ENCODE measurements around the gene MINK1. TPM values are rescaled to one million over a fixed set of nuclear protein-coding genes. Genes with fewer than 3 reads are reported as not detected.

MINK1 gene
- total RNA-seq, 4 donors from 2014 or later: 29.3 to 48.6 (median 46.4) TPM

GRCh38 chr17:4881761-4882555, 48.8 kb downstream of the MINK1 start:
- TF ChIP-seq, protein P1, sequence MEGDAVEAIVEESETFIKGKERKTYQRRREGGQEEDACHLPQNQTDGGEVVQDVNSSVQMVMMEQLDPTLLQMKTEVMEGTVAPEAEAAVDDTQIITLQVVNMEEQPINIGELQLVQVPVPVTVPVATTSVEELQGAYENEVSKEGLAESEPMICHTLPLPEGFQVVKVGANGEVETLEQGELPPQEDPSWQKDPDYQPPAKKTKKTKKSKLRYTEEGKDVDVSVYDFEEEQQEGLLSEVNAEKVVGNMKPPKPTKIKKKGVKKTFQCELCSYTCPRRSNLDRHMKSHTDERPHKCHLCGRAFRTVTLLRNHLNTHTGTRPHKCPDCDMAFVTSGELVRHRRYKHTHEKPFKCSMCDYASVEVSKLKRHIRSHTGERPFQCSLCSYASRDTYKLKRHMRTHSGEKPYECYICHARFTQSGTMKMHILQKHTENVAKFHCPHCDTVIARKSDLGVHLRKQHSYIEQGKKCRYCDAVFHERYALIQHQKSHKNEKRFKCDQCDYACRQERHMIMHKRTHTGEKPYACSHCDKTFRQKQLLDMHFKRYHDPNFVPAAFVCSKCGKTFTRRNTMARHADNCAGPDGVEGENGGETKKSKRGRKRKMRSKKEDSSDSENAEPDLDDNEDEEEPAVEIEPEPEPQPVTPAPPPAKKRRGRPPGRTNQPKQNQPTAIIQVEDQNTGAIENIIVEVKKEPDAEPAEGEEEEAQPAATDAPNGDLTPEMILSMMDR (IDR thresholded peaks at IDR 0.05): peak in 3 of 4 experiments; percentile 61 to 83 (median 64)
- TF ChIP-seq EP300 (IDR thresholded peaks at IDR 0.05): no peak
- Histone ChIP-seq H3K27me3 (no peaks in the 10 kb centered on the region), H3K36me3 (peaks cover 0 to 74% of the 10 kb centered on the region in 2 donors), H3K4me1 (peaks cover 0 to 9% (median 3%) of the 10 kb centered on the region in 3 donors), H3K9me3 (no peaks in the 10 kb centered on the region), H3K4me3 (no peak overlapping the region), H3K27ac (no peak overlapping the region)
- ATAC-seq: peak; percentile 63
- 20 to 58% methylated on average over 5 to 7 of the region's 9 CpGs for WGBS, 2 donors (ENCODE audit: low coverage in 1 of 2)

GRCh38 chr17:4884489-4884888, 51.3 kb downstream of the MINK1 start:
- no peak for ATAC-seq
- peaks cover 0 to 83% of the 10 kb centered on the region in 2 donors for H3K36me3 ChIP-seq
- H3K9me3 ChIP-seq: no peaks in the 10 kb centered on the region
- TF ChIP-seq, protein P1 (IDR thresholded peaks at IDR 0.05): no peak
- no peak for TF ChIP-seq POLR2A (IDR thresholded peaks at IDR 0.05)
- no peak for TF ChIP-seq EP300 (IDR thresholded peaks at IDR 0.05)
- WGBS, 2 donors (ENCODE audit: low coverage in 1 of 2): no CpG with 5 or more reads among the region's 4 CpGs
- H3K27ac ChIP-seq: no peak overlapping the region
- no peak overlapping the region for H3K4me3 ChIP-seq
- no peaks in the 10 kb centered on the region for H3K27me3 ChIP-seq
- peaks cover 0 to 9% (median 3%) of the 10 kb centered on the region in 3 donors for H3K4me1 ChIP-seq

- 89 to 100% methylated on average over 2 to 3 of the region's 12 CpGs for WGBS, 2 donors (ENCODE audit: low coverage in 1 of 2)
- peaks cover 0 to 89% of the 10 kb centered on the region in 2 donors for H3K36me3 ChIP-seq
- no peaks in the 10 kb centered on the region for H3K27me3 ChIP-seq
- no peaks in the 10 kb centered on the region for H3K9me3 ChIP-seq
- ATAC-seq: no peak
- no peak overlapping the region for H3K27ac ChIP-seq
- H3K4me3 ChIP-seq: no peak overlapping the region
- H3K4me1 ChIP-seq: peaks cover 0 to 3% (median 1%) of the 10 kb centered on the region in 3 donors
- TF ChIP-seq POLR2AphosphoS5 (IDR thresholded peaks at IDR 0.05) (no peak), POLR2A (IDR thresholded peaks at IDR 0.05) (no peak), EP300 (IDR thresholded peaks at IDR 0.05) (no peak)
- TF ChIP-seq, protein P1 (IDR thresholded peaks at IDR 0.05): no peak
Observed at GRCh38 chr17:4886830-4887229, 53.7 kb downstream of the MINK1 start.

DNA sequence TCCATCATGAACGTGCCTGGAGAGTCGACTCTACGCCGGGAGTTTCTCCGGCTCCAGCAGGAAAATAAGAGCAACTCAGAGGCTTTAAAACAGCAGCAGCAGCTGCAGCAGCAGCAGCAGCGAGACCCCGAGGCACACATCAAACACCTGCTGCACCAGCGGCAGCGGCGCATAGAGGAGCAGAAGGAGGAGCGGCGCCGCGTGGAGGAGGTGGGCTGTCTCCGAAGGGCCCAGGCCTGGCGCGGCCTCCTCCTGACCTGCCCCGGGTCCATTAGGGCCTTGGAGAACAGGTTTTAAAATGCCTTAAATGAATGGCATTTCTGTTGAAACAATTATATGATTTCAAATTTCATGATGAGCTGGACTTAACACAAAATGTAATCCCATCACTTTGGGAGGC, 54.4 kb downstream of the MINK1 start:
- 60% methylated on average over 2 of the region's 18 CpGs; no CpG with 5 or more reads in 1 of the 2 donors for WGBS, 2 donors (ENCODE audit: low coverage in 1 of 2)
- Histone ChIP-seq H3K36me3 (peaks cover 0 to 93% of the 10 kb centered on the region in 2 donors), H3K27me3 (no peaks in the 10 kb centered on the region), H3K4me3 (no peak overlapping the region), H3K9me3 (no peaks in the 10 kb centered on the region), H3K4me1 (no peaks in the 10 kb centered on the region), H3K27ac (no peak overlapping the region)
- no peak for ATAC-seq
- no peak for TF ChIP-seq EP300 (IDR thresholded peaks at IDR 0.05)
- no peak for TF ChIP-seq POLR2A (IDR thresholded peaks at IDR 0.05)
- TF ChIP-seq, protein P1 (IDR thresholded peaks at IDR 0.05): no peak
- TF ChIP-seq POLR2AphosphoS5 (IDR thresholded peaks at IDR 0.05): no peak

All from gastroesophageal sphincter (tissue), 4 donors.